Measurements from ENCODE around the gene GPR25.

- TF ChIP-seq CTCF (IDR thresholded peaks at IDR 0.05) (no peak), POLR2A (IDR thresholded peaks at IDR 0.05) (no peak), POLR2AphosphoS5 (IDR thresholded peaks at IDR 0.05) (no peak), EP300 (IDR thresholded peaks at IDR 0.05; ENCODE audit: low read depth) (no peak)
These were observed 31.0 kb downstream of the GPR25 start for GRCh38 chr1:200903793-200904192.
